ENCODE measurements around the gene LARGE2.

DNA sequence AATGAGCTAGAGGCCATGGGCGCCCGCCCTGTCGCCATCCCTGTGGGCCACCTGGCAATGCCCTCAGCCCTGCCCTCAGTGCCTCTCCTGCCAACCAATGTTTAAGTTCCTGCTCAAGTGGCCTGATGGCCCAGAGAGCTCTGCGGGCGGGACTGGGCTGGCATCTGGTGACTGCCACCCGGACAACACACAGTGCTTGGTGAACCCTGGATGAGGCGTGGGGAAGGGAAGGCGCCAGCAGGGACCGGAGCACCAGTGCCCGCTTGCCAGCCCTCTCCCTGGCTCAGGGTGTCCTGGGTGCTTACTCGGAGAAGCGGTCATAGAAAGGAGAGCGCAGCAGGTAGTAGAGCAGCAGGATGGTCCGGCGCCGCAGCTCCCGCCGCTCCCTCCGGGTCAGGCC, 8.9 kb upstream of the LARGE2 start:
- TF ChIP-seq, protein P1, sequence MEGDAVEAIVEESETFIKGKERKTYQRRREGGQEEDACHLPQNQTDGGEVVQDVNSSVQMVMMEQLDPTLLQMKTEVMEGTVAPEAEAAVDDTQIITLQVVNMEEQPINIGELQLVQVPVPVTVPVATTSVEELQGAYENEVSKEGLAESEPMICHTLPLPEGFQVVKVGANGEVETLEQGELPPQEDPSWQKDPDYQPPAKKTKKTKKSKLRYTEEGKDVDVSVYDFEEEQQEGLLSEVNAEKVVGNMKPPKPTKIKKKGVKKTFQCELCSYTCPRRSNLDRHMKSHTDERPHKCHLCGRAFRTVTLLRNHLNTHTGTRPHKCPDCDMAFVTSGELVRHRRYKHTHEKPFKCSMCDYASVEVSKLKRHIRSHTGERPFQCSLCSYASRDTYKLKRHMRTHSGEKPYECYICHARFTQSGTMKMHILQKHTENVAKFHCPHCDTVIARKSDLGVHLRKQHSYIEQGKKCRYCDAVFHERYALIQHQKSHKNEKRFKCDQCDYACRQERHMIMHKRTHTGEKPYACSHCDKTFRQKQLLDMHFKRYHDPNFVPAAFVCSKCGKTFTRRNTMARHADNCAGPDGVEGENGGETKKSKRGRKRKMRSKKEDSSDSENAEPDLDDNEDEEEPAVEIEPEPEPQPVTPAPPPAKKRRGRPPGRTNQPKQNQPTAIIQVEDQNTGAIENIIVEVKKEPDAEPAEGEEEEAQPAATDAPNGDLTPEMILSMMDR (IDR thresholded peaks at IDR 0.05 in 2 of 3, conservative IDR thresholded peaks at IDR 0.05 in 1 of 3; ENCODE audit: control insufficient read depth in 2 of 3, extremely low read depth in 1 of 3, insufficient read depth in 1 of 3, low read depth in 3 of 3, low read length in 3 of 3): no peak
- TF ChIP-seq CBX5 (IDR thresholded peaks at IDR 0.05; ENCODE audit: low read depth) (no peak), HDAC2 (IDR thresholded peaks at IDR 0.05) (no peak), MXI1 (IDR thresholded peaks at IDR 0.05; ENCODE audit: low read depth, low read length) (no peak), TCF12 (IDR thresholded peaks at IDR 0.05; ENCODE audit: low read depth, low read length) (no peak), FOS (IDR thresholded peaks at IDR 0.05; ENCODE audit: borderline replicate concordance, extremely low read depth, insufficient read length) (no peak), TARDBP (IDR thresholded peaks at IDR 0.05; ENCODE audit: borderline replicate concordance) (no peak), BHLHE40 (IDR thresholded peaks at IDR 0.05; ENCODE audit: borderline replicate concordance in 1 of 2, low read depth in 2 of 2, low read length in 1 of 2) (no peak), E2F8 (IDR thresholded peaks at IDR 0.05; ENCODE audit: low read depth, partially characterized antibody) (no peak), JUND (IDR thresholded peaks at IDR 0.05; ENCODE audit: low read depth, low read length) (no peak), SIN3A (IDR thresholded peaks at IDR 0.05; ENCODE audit: low read depth, low read length) (no peak), SPI1 (IDR thresholded peaks at IDR 0.05; ENCODE audit: borderline replicate concordance, insufficient read depth, low read depth, low read length) (no peak)
- TF ChIP-seq, protein P2, sequence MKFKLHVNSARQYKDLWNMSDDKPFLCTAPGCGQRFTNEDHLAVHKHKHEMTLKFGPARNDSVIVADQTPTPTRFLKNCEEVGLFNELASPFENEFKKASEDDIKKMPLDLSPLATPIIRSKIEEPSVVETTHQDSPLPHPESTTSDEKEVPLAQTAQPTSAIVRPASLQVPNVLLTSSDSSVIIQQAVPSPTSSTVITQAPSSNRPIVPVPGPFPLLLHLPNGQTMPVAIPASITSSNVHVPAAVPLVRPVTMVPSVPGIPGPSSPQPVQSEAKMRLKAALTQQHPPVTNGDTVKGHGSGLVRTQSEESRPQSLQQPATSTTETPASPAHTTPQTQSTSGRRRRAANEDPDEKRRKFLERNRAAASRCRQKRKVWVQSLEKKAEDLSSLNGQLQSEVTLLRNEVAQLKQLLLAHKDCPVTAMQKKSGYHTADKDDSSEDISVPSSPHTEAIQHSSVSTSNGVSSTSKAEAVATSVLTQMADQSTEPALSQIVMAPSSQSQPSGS (IDR thresholded peaks at IDR 0.05; ENCODE audit: low read length): no peak

Measured in GM12878 (cell line).